GM21576 (cell line): Measurements from ENCODE around the gene SETMAR.
A peak's percentile ranks its signal among the peaks of the same experiment; 100 is the strongest.
"Not testable (repeated sequence)": the region's sequence is repeated elsewhere in the genome, so short reads cannot be mapped to it uniquely, and the experiment has no call there.

Source experiments
- ATAC-seq: cut with Tn5 transposase; IDR thresholded peaks from one replicate; pipeline ENCODE4 v1.9.1; 2021; ENCODE audit warnings: mild to moderate bottlenecking, moderate library complexity; ENCODE audit not compliant: unreplicated experiment

Gene SETMAR

DNA sequence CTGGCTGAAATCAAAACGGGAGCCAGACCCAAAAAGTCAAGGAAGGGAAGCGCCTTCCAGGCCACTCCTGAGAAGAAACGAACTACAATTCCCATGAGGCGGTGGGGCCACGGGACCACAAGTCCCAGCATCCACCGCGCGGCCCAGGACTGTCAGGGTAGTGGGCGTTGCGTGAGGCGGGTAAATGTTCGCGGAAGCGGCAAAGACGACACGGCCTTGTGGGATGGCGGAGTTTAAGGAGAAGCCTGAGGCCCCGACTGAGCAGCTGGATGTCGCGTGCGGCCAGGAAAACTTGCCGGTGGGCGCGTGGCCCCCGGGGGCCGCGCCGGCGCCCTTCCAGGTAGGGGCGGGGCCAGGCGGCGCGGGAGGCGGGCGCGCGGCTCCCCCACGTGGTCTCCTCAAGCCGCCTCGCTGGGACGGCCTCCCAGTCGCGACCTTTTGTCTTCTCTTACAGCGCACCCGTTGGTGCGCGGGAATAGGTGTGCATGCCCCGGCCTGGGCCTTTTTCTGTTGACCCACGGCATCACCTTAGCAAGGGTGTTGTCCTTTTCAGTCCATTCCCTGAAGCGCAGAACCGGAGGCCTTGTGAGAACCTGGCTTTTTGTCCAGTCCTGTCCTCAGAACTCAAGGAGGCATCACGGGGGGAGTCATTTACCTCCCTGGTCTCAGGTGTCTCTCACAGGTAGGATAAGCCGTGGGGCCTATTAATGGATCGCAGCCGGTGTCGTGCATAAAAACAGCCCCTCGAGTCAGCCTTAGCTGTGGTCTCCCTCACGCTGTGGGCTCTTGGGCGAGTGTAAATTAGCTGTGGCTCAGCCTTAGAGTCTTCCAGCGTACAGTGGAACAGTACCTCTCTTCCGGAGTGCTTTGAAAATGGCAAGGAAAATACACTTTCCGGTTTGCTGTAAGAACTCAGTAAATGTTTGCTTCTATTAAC is at the start of gene SETMAR:
TSS of gene SETMAR (plus strand) at position 183 of the 937 bp plus-strand sequence. CDS start at position 185, 2 bp downstream.
- peak; percentile 97 for ATAC-seq

DNA sequence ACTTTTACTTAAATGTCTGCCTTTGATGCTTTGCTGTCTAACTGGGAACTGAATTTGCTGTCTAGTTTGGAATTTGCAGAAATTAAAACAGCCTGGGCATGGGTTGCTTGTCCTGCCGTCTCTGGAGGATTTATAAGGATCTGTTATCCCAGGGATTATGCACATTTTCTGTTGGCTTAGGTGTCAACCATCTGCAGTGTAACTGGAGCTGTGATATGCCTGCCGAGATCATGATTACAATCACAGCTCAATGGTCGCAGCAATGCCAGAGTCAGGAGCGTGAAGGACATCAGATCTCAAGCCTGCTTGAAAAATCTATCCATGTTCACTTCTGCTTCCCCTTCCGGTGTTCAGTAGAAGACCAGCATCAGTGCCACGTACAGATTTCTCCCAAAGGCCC is 41.8 kb upstream of the SETMAR start:
- ATAC-seq, result no peak

DNA sequence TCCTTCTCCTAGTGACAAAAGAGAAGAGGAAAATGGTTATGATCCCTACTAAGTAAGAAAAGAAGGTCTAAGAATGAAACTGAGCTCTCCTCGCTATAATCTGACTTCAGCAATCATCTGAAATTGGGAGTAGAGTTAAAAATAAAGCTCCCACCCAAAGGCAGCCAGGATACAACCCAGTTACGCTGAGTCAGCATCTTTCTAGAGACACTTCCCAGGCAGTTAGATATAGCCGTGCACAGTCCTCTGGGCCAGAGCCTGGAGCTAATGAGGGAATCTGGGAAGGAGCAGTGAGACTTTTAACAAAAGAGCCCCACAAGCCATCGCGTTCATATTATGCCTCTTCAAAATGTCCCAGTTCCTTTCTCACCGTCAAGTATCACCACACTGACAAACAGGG is 39.1 kb upstream of the SETMAR start:
- ATAC-seq, result no peak

DNA sequence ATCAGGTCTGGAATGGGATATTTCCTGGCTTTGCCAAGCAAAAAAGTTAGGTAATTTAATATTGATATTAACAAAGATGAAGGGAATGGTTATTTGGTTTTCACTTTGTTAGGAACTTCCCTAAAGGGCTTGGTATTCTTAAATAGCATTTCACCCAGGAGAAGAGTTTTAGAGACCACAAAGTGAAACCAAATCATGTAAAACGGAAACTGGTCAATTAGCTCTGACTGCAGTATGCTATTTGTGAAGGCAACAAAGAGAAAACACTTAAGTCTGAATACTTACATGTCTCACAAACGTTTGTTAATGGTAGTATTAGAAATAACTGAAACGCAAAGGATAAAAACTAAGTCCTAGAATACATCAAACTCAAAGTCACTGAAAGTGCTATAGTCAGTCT is 32.4 kb upstream of the SETMAR start:
- ATAC-seq, result peak; percentile 82

DNA sequence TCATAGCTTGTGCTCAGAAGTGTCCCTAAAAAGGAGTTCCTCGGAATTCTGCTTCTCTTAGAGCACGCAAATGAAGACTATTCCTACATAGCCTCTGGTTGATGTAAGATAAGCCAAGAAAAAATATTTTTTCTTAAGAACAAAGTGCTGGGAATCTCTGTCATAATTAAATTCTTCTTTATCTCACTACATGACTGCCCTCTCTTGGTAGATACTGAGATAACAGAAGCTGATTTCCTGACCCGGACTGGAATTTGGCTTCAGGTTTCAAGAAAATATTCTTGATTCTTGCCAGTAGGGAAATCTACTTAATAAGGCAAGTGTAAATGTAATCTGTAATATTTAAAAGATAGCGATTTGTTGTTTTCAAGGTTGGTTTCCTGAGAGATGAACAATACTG is 31.3 kb upstream of the SETMAR start:
- ATAC-seq, result no peak

DNA sequence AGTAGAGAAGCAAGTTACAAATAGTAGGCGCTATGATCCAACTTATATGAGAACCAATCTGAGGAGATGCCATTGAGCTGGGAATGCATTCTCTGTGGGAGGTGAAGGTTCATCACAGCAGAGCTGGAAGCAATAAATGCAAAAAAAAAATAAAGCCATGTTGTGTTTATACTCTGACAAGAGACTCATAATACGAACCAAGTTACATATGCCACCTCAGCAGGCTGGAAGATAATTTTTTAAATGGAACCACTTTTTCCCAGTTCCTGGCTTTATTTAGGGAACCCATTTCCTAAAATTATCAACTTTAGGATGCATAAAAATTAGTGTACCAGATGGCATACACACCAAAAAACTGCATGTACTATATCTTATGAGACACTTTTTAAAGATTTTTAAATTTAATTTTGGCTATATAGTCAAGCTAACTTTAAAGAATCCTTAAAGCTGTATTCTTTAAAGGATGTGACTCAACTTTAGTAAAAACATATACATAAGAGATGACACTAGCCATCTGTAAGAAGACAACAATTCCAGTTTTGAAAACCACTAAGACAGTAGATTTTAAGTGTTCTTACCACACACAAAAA is 23.6 kb upstream of the SETMAR start:
- ATAC-seq, result no peak

DNA sequence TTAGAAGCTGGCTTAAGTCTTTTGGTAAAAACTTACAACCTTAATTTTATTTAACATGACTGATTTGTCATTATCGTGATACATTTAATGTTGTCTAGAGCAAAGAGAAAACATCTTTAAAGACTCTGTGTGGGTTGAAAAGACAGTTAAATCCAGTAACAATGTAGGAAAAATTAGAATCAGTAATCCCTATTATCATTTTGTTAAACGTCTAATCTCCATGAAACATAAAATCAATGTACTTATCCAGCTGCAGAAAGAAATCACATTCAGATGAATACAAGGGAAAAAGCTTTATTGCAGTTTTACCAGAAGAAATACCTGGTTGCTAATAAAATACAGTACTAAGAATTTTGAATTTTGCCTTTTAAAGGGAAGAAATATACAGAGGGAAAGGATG is 21.2 kb upstream of the SETMAR start:
- no peak for ATAC-seq

DNA sequence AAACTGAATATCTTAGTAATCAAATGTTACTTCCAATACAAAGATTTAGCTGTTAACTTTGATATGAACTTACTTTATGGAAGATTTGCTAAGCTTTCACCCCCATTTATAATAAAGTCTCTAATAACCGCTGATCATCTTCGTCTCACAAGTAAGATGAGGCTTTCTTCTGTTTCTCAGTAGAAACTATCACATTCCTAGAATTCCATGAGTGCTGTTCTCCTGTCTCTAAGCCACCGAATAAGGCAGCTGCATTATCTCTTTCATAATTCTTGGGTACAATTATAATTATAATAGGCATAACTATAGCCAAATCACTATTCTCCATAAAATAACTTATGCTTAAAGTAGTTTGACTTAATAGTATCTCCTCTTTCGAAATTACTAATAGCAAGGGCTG is 18.3 kb upstream of the SETMAR start:
- no peak for ATAC-seq

DNA sequence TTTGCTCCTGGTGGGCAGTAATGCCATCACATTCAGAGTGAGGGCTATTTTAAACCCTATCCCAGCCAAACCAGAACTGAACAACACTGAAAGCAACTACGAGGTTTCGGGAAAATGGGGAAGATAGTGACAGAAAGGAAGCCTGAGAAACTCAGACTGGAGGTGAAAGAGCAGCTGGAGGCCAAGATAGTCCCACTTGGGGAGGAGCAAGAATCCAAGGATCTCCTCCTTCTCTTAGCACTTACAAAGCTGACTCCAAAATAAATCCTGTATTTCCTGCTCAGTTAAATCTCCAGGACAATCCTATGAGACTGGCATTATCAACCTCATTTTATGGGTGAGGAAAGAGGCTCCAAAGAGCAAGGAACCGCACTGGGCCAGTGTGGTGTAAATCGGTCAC is 14.1 kb upstream of the SETMAR start:
- no peak for ATAC-seq

DNA sequence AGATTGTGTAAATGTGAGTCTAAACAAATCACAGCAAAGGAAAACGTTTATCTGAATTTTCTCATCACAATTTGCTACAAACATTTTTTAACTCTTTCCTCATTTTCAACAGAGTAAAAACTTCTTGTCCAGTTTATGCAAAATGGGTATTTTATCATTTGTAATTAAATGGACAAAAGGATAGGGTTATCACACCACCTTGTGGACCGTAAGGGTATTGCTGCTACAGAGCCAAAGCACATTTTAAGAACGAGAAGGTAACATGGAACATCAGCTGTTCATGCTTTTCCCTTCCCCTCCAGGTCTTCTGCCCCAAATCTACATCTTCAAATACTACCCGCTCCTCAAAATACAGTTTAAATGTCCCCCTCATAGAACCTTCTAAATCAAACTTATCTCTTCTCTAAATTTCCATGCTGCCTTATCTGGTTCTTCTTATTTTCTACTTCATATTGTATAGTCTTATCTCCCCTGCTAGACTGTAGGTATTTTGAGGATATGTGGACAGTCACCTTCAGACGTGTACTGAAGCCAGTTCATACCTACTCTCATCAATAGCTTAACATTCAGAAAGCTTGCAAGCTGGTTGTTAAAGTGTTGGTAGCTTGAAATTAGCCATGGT is 12.8 kb upstream of the SETMAR start:
- ATAC-seq, result peak; percentile 73

DNA sequence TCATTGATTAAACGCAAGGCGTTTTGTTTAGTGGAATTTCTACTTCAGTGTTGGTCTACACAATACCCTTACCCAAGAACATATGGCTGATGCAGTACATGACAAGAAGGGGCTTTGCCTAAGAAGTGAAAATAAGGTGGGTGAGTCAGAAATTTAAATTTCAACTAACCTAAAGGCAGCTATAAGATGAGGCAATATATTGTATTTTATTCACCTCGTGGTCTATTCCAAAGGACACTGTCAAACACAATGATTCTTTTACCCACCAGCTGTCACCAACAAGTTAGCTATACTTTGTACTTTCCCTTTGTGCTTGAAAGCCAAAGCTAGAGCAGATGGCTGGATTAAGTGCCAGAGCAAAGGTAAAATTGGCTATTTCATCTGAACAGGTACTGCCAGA is 10.9 kb upstream of the SETMAR start:
- no peak for ATAC-seq

DNA sequence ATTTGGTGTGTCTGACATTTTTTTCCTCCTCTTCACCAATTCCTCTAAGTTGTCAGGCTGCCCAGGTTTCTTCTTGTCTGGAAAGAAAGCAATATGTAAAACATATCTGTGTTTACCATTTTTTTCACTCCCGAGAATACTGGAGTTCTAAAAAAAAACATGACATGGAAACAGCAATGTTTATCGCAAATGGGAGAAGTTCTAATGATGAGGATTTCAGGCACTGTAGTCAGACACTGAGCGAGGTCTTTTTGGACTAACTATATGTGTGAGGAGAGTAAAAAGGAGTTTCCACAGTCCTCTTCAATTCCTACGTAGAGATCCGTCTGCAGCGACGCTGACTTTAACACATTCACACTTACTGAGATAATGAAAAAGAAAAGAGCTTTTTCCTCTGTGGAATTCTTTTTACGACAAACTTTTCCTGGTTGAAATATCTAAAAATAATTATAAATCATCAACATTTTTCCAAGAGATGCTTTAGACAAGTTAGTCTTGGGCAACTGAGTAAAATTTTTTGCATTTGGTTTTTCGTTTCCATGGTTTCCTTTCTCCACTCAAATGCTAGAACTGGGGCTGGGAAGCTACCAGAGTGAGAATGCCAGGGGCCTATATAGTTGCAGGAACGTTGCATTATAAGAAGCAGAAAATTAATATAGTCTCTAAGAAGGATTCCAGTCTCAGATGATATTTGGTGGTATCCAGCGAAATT is 8.4 kb upstream of the SETMAR start:
- no peak for ATAC-seq

DNA sequence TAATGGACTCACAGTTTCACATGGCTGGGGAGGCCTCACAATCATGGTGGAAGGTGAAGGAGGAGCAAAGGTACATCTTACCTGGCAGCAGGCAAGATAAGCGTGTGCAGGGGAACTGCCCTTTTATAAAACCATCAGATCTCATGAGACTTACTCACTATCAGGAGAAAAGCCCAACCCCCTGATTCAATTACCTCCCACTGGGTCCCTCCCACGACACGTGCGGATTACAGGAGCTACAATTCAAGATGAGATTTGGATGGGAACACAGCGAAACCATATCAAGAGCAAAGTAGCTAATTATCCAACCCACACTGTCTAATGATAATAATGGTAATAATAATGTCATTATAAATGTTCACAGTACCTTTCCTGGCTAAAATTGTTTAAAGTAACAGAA is 6.7 kb upstream of the SETMAR start:
- ATAC-seq, result not testable (repeated sequence)

DNA sequence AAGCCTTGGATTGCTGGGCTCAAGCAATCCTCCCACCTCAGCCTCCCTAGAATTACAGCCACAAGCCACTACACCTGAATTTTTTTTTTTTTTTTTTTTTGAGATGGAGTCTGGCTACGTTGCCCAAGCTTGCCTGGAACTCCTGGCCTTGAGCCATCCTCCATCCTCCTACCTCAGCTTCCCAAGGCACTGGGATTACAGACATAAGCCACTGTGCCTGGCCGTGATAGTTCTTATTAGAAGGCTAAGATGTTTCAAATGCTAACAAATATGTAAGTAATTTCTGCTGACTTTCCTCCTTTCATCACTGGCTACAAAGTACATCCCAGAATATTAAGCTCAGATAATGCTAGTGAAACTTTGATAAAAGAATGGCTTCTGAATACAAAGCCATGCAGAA is 5.7 kb upstream of the SETMAR start:
- ATAC-seq, result no peak

DNA sequence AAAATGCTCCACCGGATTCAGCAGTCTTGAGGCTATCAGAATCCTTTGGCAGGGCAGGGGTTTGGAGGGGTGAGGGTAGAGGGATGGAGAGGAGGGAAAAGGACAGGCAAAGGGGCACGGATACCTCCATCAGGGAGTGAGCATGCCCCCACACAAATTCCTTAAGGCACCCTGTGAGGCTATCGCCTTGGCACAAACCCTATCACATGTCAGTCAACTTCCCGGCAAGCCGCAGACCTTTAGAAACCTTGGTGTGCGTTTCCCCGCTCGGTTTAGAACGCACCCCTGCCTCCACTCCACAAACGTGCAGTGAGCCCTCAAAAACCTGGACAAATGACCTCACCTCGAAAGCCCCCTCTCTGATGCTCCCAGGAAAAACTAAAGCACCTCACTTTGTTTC is 422 bp upstream of the SETMAR start:
- ATAC-seq, result no peak

DNA sequence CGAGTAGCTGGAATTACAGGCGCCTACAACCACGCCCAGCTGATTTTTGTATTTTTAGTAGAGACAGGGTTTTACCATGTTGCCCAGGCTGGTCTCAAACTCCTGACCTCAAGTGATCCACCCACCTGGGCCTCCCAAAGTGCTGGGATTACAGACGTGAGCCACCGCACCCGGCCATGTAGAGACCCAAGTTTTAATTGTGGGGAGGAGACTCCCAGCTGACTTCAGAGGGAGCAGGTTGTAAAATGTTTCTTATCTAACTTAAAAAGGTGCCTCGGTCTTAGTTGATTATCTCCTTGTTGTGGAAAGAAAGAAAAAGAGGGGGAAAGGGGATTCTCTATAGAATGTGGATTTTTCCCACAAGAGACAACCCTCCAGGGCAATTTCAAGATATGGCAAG is 2.0 kb downstream of the SETMAR start:
- not testable (repeated sequence) for ATAC-seq

DNA sequence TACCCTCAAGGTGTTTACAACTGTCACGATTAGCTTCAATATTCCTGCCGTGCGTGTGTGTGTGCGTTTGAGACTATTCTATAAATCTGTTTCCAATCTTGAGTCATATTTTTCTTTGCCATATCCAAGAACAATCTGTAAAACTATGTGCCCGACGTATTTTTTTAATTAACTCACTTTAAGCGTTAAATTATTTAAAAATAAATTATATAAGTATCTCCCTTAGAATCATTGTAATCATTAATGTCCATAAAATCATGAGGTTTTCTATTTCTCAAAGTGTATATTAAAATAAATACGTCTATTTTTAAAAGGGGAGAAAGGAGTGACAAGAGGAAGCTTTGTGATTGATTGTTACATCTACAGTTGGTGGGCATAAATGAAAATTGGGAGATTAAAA is 2.9 kb downstream of the SETMAR start:
- ATAC-seq, result no peak

DNA sequence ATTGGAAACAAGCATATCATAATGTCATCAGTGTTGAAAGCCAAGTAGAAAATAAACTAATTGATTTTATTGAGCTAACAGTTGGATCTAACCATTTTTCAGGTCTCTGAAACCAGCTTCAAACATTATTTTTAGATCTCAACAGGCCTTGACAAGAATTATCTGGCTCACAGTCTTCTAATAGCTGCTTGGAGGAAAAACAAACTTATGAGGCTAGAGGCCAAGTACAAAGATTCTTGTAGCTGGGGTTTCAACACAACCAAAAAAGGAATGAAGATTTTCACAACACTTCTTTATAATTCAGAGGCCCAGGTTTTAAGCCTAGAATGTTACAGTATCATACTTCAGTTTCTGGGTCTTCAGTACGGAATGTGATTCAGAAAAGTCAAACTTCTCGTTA is 3.7 kb downstream of the SETMAR start:
- no peak for ATAC-seq

DNA sequence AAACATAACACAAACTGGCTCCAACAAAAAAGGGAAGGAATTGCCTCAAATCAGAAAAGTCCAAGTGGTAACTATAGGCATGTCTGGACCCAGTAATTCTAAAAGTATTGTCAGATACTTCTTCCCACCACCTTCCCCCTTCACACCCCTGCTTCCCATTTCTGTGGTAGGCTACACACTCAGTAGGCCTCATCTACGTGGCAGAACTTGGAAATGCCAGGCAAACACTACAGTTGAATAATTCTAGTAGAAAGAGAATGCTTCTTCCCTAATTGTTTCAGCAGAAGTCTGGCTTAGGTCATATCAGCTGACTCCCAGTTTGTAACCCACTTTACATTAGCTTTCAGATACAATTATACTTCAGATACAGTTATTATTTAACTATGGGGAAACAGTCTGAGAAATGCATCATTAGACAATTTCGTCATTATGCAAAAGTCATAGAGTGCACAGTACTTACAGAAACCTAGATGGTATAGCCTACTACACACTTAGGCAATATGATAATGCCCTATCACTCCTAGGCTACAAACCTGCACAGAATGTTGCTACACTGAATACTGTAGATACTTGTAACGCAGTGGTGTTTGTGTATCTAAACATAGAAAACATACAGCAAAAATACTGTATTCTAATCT is 6.4 kb downstream of the SETMAR start:
- ATAC-seq, result no peak

DNA sequence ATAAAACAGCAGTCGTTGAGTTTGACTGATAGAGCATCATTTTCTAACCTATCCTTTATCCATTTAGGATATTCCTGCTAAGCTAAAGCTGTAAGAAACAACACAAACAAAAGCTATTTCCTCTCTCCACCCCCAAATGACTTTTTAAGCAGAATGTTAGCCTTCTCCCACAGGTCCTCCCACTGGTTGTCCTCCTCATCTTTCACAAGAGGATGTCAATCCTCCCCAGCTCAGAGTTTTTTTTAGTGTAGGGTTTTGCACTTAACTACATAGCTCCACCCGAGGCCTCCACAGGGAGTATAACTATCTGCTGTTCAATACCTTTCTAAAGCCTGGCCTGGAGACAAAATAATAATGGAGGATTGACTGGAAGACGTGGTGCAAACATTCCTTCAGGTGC is 7.8 kb downstream of the SETMAR start:
- no peak for ATAC-seq

DNA sequence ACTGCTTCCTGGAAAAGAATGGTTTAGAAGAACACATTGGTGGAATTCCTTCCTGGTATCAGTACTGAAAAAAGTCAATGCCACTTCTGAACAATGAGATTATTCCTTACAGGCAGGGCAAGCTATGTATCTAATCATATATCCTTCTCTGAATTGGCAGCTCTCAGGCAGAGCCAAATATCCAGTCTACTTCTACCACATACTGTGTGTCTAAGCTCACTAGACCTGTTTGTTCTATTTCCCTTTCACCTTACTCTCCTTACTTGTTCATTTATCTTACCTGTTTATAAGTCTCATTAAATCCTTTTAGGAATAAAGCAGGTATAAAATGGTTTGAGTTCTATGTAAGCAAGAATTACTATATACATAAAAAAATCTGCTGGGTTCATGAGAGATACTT is 8.3 kb downstream of the SETMAR start:
- ATAC-seq, result no peak
